LNCAP (cell line): ENCODE results near the gene IL17RD.

Experiments
- TF ChIP-seq, protein P1 (sequence below): fragments of 450-650 bp; IDR thresholded peaks from 2 replicates; pipeline ENCODE4 v1.5.1; 2017; ENCODE audit warnings: mild to moderate bottlenecking

The IL17RD gene

DNA sequence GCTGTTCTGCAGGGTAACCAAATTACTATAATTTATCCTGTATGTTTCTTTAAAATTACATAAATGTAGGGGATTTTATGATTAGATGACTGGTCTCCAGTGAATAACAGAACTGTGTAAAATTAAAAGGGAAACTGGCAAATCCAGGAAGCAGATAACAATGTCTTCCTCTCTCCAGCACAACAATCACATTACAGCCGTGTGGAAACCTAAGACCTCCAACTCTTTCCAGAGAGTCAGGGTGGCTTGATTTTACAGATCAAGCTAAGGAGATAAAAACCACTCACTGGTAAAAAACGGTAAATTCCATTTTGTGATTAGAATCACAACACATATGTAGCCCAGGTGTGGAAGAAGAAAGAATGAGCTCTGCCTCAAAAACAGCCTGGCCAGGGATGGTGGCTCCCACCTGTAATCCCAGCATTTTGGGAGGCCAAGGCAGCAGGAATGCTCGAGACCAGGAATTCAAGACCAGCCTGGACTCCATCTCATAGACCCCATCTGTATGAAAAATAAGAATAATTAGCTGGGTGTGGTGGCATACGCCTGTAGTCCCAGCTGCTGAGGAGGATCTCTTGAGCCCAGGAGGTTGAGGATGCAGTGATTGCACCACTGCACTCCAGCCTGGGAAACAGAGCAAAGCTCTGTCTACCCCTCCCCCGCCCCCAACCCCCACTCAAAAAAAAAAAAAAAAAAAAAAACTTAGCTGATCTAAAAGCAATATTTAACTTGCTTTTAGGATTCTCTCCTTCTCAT lies 29.0 kb downstream of the IL17RD start:
- TF ChIP-seq, protein P1, sequence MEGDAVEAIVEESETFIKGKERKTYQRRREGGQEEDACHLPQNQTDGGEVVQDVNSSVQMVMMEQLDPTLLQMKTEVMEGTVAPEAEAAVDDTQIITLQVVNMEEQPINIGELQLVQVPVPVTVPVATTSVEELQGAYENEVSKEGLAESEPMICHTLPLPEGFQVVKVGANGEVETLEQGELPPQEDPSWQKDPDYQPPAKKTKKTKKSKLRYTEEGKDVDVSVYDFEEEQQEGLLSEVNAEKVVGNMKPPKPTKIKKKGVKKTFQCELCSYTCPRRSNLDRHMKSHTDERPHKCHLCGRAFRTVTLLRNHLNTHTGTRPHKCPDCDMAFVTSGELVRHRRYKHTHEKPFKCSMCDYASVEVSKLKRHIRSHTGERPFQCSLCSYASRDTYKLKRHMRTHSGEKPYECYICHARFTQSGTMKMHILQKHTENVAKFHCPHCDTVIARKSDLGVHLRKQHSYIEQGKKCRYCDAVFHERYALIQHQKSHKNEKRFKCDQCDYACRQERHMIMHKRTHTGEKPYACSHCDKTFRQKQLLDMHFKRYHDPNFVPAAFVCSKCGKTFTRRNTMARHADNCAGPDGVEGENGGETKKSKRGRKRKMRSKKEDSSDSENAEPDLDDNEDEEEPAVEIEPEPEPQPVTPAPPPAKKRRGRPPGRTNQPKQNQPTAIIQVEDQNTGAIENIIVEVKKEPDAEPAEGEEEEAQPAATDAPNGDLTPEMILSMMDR: no peak

DNA sequence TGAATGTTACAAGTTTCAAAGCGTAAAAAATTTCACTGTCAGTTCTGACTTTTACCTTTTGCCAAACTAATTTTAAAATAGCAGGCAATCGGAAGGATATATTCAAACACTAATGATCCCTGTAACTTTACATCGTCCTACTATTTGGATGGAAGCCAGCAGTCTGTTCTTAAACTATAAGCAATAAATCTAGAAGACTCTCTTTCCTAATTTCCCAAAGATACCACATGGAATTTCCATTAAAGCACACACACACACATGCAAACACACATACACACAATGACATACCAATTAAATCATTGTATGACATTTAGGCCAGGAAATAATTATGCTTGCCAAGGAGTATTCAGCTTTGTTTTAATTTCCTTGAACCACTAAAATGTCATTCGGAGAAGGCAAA lies 32.0 kb downstream of the IL17RD start:
- TF ChIP-seq, protein P1: no peak

- TF ChIP-seq, protein P1: no peak
Observed at GRCh38 chr3:57132674-57133073, 32.5 kb downstream of the IL17RD start.

- TF ChIP-seq, protein P1: no peak
Observed at GRCh38 chr3:57131210-57131588, 34.0 kb downstream of the IL17RD start.

- TF ChIP-seq, protein P1: no peak
Observed at GRCh38 chr3:57130571-57131209, 34.5 kb downstream of the IL17RD start.

- TF ChIP-seq, protein P1: no peak
Observed at GRCh38 chr3:57128826-57129667, 36.1 kb downstream of the IL17RD start.

GRCh38 chr3:57127891-57128518 lies 37.1 kb downstream of the IL17RD start:
- TF ChIP-seq, protein P1: no peak
